ENCODE data around the gene PRKG1. TPM values are rescaled to one million over a fixed set of nuclear protein-coding genes. Genes with fewer than 3 reads are reported as not detected.
A peak's percentile ranks its signal among the peaks of the same experiment; 100 is the strongest.

PRKG1 gene
- total and polyA plus RNA-seq, 2 donors from 2014 or later: 3.6 to 14.8 TPM

DNA sequence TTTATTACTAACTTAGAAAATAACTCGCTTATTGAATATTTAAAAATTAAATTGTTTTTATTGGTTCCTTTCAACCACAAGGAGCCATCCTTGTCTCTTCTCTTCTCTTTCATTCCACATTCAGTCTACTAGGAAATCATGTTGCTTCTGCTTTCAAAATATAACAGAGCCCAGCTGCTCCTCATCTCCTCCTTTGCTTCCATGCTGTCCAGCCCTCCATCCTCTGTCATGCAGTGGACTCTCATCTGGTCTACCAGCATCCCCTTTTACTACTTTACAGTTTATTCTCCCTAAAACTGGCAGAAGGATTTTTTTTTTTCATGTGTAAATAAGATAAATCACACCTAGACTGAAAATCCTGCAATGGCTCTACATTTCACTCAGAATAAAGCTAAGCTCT is 823.3 kb downstream of the PRKG1 start:
- H3K9ac ChIP-seq (ENCODE audit: low read length in 3 of 3): no peak overlapping the region
- H3K36me3 ChIP-seq (ENCODE audit: control insufficient read depth in 2 of 3, insufficient read depth in 3 of 3, low read length in 3 of 3): no peaks in the 10 kb centered on the region
- no peak overlapping the region for H3K27ac ChIP-seq (ENCODE audit: low read depth in 2 of 2, low read length in 2 of 2)
- no peaks in the 10 kb centered on the region for H3K27me3 ChIP-seq (ENCODE audit: control insufficient read depth, insufficient read depth, low read length)
- H3K9me3 ChIP-seq (ENCODE audit: control insufficient read depth in 2 of 3, insufficient read depth in 1 of 3, low read length in 3 of 3): no peaks in the 10 kb centered on the region
- TF ChIP-seq, protein P1, sequence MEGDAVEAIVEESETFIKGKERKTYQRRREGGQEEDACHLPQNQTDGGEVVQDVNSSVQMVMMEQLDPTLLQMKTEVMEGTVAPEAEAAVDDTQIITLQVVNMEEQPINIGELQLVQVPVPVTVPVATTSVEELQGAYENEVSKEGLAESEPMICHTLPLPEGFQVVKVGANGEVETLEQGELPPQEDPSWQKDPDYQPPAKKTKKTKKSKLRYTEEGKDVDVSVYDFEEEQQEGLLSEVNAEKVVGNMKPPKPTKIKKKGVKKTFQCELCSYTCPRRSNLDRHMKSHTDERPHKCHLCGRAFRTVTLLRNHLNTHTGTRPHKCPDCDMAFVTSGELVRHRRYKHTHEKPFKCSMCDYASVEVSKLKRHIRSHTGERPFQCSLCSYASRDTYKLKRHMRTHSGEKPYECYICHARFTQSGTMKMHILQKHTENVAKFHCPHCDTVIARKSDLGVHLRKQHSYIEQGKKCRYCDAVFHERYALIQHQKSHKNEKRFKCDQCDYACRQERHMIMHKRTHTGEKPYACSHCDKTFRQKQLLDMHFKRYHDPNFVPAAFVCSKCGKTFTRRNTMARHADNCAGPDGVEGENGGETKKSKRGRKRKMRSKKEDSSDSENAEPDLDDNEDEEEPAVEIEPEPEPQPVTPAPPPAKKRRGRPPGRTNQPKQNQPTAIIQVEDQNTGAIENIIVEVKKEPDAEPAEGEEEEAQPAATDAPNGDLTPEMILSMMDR (IDR thresholded peaks at IDR 0.05; ENCODE audit: borderline replicate concordance, extremely low read depth, insufficient read depth): no peak
- FAIRE-seq: no peak
- no peak overlapping the region for H3K4me3 ChIP-seq (ENCODE audit: low read length in 3 of 3)
- DNase-seq: no peak
- intact Hi-C loops (cut with DNase I): no loop called here
- no peaks in the 10 kb centered on the region for H3K4me1 ChIP-seq (ENCODE audit: control insufficient read depth in 2 of 3, insufficient read depth in 2 of 3, low read depth in 1 of 3, low read length in 3 of 3)

DNA sequence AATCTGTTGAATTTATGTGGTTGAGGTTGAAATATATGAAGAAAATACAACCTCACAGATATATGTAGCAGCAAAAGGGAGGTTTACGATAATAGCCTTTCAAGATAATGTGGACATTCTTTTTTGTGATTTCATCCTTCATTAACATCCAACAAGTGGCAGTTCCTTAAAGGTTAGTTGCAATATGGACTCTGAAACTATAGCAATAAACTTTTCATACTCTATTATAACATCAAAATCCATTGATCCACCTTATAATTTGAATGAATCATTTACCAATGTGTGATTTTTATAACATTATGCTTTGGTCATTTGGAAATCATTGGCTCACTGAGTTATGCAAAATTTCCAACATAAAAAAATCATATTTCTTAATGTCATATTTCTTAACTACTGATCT is 825.9 kb downstream of the PRKG1 start:
- no peak overlapping the region for H3K9ac ChIP-seq (ENCODE audit: low read length in 3 of 3)

DNA sequence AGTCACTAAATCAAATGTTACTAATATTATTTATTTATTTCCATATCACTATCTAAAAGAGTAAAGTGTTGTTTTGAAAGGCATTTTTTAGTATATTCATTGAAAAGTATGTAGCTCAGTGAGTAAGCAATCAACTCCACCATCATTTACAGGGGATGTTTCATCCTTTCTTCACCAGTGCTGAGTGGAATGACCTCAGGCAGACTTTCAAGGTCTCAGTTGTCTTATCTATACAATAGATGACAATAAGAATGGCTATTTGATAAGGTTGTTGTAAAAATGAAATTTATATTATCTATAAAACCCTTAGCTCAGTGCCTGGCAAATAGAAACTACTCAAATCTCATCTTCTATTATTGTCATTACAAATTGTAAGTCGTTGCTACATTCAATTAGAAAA is 829.4 kb downstream of the PRKG1 start:
- intact Hi-C loops (cut with DNase I): no loop called here
- no peak overlapping the region for H3K9ac ChIP-seq (ENCODE audit: low read length in 3 of 3)
- no peak overlapping the region for H3K27ac ChIP-seq (ENCODE audit: low read depth in 2 of 2, low read length in 2 of 2)
- no peaks in the 10 kb centered on the region for H3K27me3 ChIP-seq (ENCODE audit: control insufficient read depth, insufficient read depth, low read length)
- FAIRE-seq (peak; percentile 6), DNase-seq (no peak)
- no peaks in the 10 kb centered on the region for H3K36me3 ChIP-seq (ENCODE audit: control insufficient read depth in 2 of 3, insufficient read depth in 3 of 3, low read length in 3 of 3)
- no peaks in the 10 kb centered on the region for H3K4me1 ChIP-seq (ENCODE audit: control insufficient read depth in 2 of 3, insufficient read depth in 2 of 3, low read depth in 1 of 3, low read length in 3 of 3)
- H3K4me3 ChIP-seq (ENCODE audit: low read length in 3 of 3): no peak overlapping the region
- TF ChIP-seq, protein P1 (IDR thresholded peaks at IDR 0.05; ENCODE audit: borderline replicate concordance, extremely low read depth, insufficient read depth): no peak
- no peaks in the 10 kb centered on the region for H3K9me3 ChIP-seq (ENCODE audit: control insufficient read depth in 2 of 3, insufficient read depth in 1 of 3, low read length in 3 of 3)

More for the DNA sequence above, 825.9 kb downstream of the PRKG1 start:
- Histone ChIP-seq H3K36me3 (ENCODE audit: control insufficient read depth in 2 of 3, insufficient read depth in 3 of 3, low read length in 3 of 3) (no peaks in the 10 kb centered on the region), H3K27ac (ENCODE audit: low read depth in 2 of 2, low read length in 2 of 2) (no peak overlapping the region), H3K4me1 (ENCODE audit: control insufficient read depth in 2 of 3, insufficient read depth in 2 of 3, low read depth in 1 of 3, low read length in 3 of 3) (no peaks in the 10 kb centered on the region), H3K9me3 (ENCODE audit: control insufficient read depth in 2 of 3, insufficient read depth in 1 of 3, low read length in 3 of 3) (no peaks in the 10 kb centered on the region), H3K4me3 (ENCODE audit: low read length in 3 of 3) (no peak overlapping the region), H3K27me3 (ENCODE audit: control insufficient read depth, insufficient read depth, low read length) (no peaks in the 10 kb centered on the region)
- TF ChIP-seq, protein P1 (IDR thresholded peaks at IDR 0.05; ENCODE audit: borderline replicate concordance, extremely low read depth, insufficient read depth): no peak
- no peak for DNase-seq
- no peak for FAIRE-seq
- intact Hi-C loops (cut with DNase I): no loop called here

DNA sequence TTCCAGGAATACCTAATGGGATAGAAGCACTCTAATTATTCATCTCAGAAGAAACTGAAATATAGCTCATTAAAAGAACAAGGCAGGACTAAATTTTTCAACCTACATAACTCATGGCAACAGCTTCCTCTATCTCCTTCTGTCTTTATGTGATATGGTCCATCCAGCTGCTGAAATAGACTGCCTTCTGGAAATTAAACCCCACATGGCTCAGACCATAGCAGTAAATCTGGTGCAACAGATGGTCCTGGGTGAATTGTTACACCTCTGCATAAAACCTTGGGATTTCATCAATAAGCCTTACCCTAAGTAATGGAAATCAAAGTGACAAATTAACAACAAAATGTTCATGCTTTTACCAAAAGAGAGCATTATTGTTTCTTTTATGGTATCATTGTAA is 830.7 kb downstream of the PRKG1 start:
- TF ChIP-seq, protein P1 (IDR thresholded peaks at IDR 0.05; ENCODE audit: borderline replicate concordance, extremely low read depth, insufficient read depth): no peak
- Histone ChIP-seq H3K27ac (ENCODE audit: low read depth in 2 of 2, low read length in 2 of 2) (no peak overlapping the region), H3K36me3 (ENCODE audit: control insufficient read depth in 2 of 3, insufficient read depth in 3 of 3, low read length in 3 of 3) (no peaks in the 10 kb centered on the region), H3K27me3 (ENCODE audit: control insufficient read depth, insufficient read depth, low read length) (no peaks in the 10 kb centered on the region), H3K4me3 (ENCODE audit: low read length in 3 of 3) (no peak overlapping the region), H3K9me3 (ENCODE audit: control insufficient read depth in 2 of 3, insufficient read depth in 1 of 3, low read length in 3 of 3) (no peaks in the 10 kb centered on the region), H3K9ac (ENCODE audit: low read length in 3 of 3) (no peak overlapping the region), H3K4me1 (ENCODE audit: control insufficient read depth in 2 of 3, insufficient read depth in 2 of 3, low read depth in 1 of 3, low read length in 3 of 3) (no peaks in the 10 kb centered on the region)
- FAIRE-seq (no peak), DNase-seq (peak in 1 of 5 donors; percentile 33)
- intact Hi-C loops (cut with DNase I): no loop called here
